Ramos (cell line): ENCODE results near the gene GRM1.
"Not testable (repeated sequence)": the region's sequence is repeated elsewhere in the genome, so short reads cannot be mapped to it uniquely, and the experiment has no call there.

Experiments
- in situ Hi-C: fragments of 300-500 bp; cut with MboI; formaldehyde crosslinking; loops from one replicate; pipeline ENCODE4 v1.14.3; 2022; ENCODE audit warnings: low sequenced_read_pairs; ENCODE audit not compliant: unreplicated experiment

GRM1 gene

GRCh38 chr6:146267447-146267846 is 238.6 kb downstream of the GRM1 start:
- in situ Hi-C loops: no loop called here

- in situ Hi-C loops: no loop called here
These were observed 239.1 kb downstream of the GRM1 start for GRCh38 chr6:146267946-146268345.

- in situ Hi-C loops: no loop called here
These were observed 240.6 kb downstream of the GRM1 start for GRCh38 chr6:146269482-146269881.

GRCh38 chr6:146271163-146271562 is 242.3 kb downstream of the GRM1 start:
- in situ Hi-C loops: not testable (repeated sequence)

GRCh38 chr6:146273490-146273889 is 244.6 kb downstream of the GRM1 start:
- in situ Hi-C loops: no loop called here

GRCh38 chr6:146277142-146277541 is 248.3 kb downstream of the GRM1 start:
- in situ Hi-C loops: no loop called here

GRCh38 chr6:146281651-146282362 is 252.9 kb downstream of the GRM1 start:
- in situ Hi-C loops: no loop called here

- in situ Hi-C loops: no loop called here
These were observed 254.0 kb downstream of the GRM1 start for GRCh38 chr6:146282837-146283236.

- in situ Hi-C loops: no loop called here
These were observed 255.4 kb downstream of the GRM1 start for GRCh38 chr6:146284311-146284710.

GRCh38 chr6:146286961-146287360 is 258.1 kb downstream of the GRM1 start:
- in situ Hi-C loops: no loop called here

- in situ Hi-C loops: no loop called here
These were observed 259.0 kb downstream of the GRM1 start for GRCh38 chr6:146287691-146288369.

GRCh38 chr6:146289816-146290588 is 261.1 kb downstream of the GRM1 start:
- in situ Hi-C loops: no loop called here

- in situ Hi-C loops: no loop called here
These were observed 261.7 kb downstream of the GRM1 start for GRCh38 chr6:146290589-146290901.

GRCh38 chr6:146292506-146292905 is 263.6 kb downstream of the GRM1 start:
- in situ Hi-C loops: no loop called here

- in situ Hi-C loops: no loop called here
These were observed 266.8 kb downstream of the GRM1 start for GRCh38 chr6:146295695-146296094.

- in situ Hi-C loops: no loop called here
These were observed 269.0 kb downstream of the GRM1 start for GRCh38 chr6:146297815-146298214.

GRCh38 chr6:146300521-146300920 is 271.7 kb downstream of the GRM1 start:
- in situ Hi-C loops: no loop called here

GRCh38 chr6:146301764-146302163 is 272.9 kb downstream of the GRM1 start:
- in situ Hi-C loops: no loop called here

- in situ Hi-C loops: no loop called here
These were observed 274.1 kb downstream of the GRM1 start for GRCh38 chr6:146302994-146303393.

GRCh38 chr6:146304181-146304580 is 275.3 kb downstream of the GRM1 start:
- in situ Hi-C loops: no loop called here

GRCh38 chr6:146305092-146305491 is 276.2 kb downstream of the GRM1 start:
- in situ Hi-C loops: no loop called here
